Measurements from ENCODE around the gene RNF126.
"Not testable (repeated sequence)": the region's sequence is repeated elsewhere in the genome, so short reads cannot be mapped to it uniquely, and the experiment has no call there.

Gene RNF126

GRCh38 chr19:616062-616700 lies 46.8 kb downstream of the RNF126 start:
- in situ Hi-C loops (cut with HindIII; ENCODE audit: low sequenced_read_pairs): no loop called here

- in situ Hi-C loops (cut with HindIII; ENCODE audit: low sequenced_read_pairs): no loop called here
Measured at GRCh38 chr19:615619-616018, 47.4 kb downstream of the RNF126 start.

- in situ Hi-C loops (cut with HindIII; ENCODE audit: low sequenced_read_pairs): no loop called here
Measured at GRCh38 chr19:613732-614567, 49.1 kb downstream of the RNF126 start.

GRCh38 chr19:612941-613340 lies 50.1 kb downstream of the RNF126 start:
- in situ Hi-C loops (cut with HindIII; ENCODE audit: low sequenced_read_pairs): no loop called here

- in situ Hi-C loops (cut with HindIII; ENCODE audit: low sequenced_read_pairs): no loop called here
Measured at GRCh38 chr19:611481-611868, 51.5 kb downstream of the RNF126 start.

- in situ Hi-C loops (cut with HindIII; ENCODE audit: low sequenced_read_pairs): no loop called here
Measured at GRCh38 chr19:610801-611480, 52.1 kb downstream of the RNF126 start.

- in situ Hi-C loops (cut with HindIII; ENCODE audit: low sequenced_read_pairs): no loop called here
Measured at GRCh38 chr19:610071-610800, 52.8 kb downstream of the RNF126 start.

GRCh38 chr19:609004-609346 lies 54.0 kb downstream of the RNF126 start:
- in situ Hi-C loops (cut with HindIII; ENCODE audit: low sequenced_read_pairs): no loop called here

GRCh38 chr19:608155-609003 lies 54.6 kb downstream of the RNF126 start:
- in situ Hi-C loops (cut with HindIII; ENCODE audit: low sequenced_read_pairs): no loop called here

- in situ Hi-C loops (cut with HindIII; ENCODE audit: low sequenced_read_pairs): no loop called here
Measured at GRCh38 chr19:607301-608154, 55.5 kb downstream of the RNF126 start.

- in situ Hi-C loops (cut with HindIII; ENCODE audit: low sequenced_read_pairs): not testable (repeated sequence)
Measured at GRCh38 chr19:605061-605971, 57.7 kb downstream of the RNF126 start.

GRCh38 chr19:604355-604754 lies 58.7 kb downstream of the RNF126 start:
- in situ Hi-C loops (cut with HindIII; ENCODE audit: low sequenced_read_pairs): no loop called here

GRCh38 chr19:603779-604178 lies 59.2 kb downstream of the RNF126 start:
- in situ Hi-C loops (cut with HindIII; ENCODE audit: low sequenced_read_pairs): not testable (repeated sequence)

- in situ Hi-C loops (cut with HindIII; ENCODE audit: low sequenced_read_pairs): not testable (repeated sequence)
Measured at GRCh38 chr19:603302-603639, 59.7 kb downstream of the RNF126 start.

- in situ Hi-C loops (cut with HindIII; ENCODE audit: low sequenced_read_pairs): no loop called here
Measured at GRCh38 chr19:602391-603301, 60.4 kb downstream of the RNF126 start.

- in situ Hi-C loops (cut with HindIII; ENCODE audit: low sequenced_read_pairs): no loop called here
Measured at GRCh38 chr19:601790-602189, 61.2 kb downstream of the RNF126 start.

GRCh38 chr19:601310-601709 lies 61.7 kb downstream of the RNF126 start:
- in situ Hi-C loops (cut with HindIII; ENCODE audit: low sequenced_read_pairs): no loop called here
